GM12875 (cell line): ENCODE data around the gene PTPRD.

Experiments used
- H3K4me3 ChIP-seq: one replicate; pipeline ENCODE4 v1.5.1; 2011; ENCODE audit warnings: low read depth, low read length, control low read depth
- TF ChIP-seq, protein P1 (sequence below): IDR thresholded peaks from 2 replicates; pipeline ENCODE4 v1.5.1; 2011; ENCODE audit warnings: low read depth, mild to moderate bottlenecking, control low read depth, inconsistent platforms, low read length, moderate library complexity, borderline replicate concordance; ENCODE audit not compliant: insufficient read depth

PTPRD gene

DNA sequence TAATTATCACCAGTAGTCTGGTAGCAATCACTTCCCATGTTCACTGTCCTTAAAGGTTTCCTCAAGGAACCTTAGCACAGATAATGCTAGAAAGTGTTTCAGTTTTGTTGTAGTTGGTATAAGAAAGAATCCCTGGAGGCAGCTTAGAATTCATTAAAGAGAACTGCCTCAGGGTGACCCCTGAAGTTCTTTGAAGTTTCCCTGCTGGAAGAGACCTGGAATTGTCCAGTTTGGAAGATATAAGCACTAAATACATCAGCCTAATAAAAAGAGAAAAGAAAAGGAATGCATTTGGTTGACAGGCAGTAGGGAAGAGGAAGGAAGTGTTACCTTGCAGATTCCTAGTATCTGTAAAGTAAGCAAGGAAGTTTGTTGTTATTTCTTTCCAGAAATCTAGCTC is 1813.6 kb downstream of the PTPRD start:
- TF ChIP-seq, protein P1, sequence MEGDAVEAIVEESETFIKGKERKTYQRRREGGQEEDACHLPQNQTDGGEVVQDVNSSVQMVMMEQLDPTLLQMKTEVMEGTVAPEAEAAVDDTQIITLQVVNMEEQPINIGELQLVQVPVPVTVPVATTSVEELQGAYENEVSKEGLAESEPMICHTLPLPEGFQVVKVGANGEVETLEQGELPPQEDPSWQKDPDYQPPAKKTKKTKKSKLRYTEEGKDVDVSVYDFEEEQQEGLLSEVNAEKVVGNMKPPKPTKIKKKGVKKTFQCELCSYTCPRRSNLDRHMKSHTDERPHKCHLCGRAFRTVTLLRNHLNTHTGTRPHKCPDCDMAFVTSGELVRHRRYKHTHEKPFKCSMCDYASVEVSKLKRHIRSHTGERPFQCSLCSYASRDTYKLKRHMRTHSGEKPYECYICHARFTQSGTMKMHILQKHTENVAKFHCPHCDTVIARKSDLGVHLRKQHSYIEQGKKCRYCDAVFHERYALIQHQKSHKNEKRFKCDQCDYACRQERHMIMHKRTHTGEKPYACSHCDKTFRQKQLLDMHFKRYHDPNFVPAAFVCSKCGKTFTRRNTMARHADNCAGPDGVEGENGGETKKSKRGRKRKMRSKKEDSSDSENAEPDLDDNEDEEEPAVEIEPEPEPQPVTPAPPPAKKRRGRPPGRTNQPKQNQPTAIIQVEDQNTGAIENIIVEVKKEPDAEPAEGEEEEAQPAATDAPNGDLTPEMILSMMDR: no peak
- no peak overlapping the region for H3K4me3 ChIP-seq

DNA sequence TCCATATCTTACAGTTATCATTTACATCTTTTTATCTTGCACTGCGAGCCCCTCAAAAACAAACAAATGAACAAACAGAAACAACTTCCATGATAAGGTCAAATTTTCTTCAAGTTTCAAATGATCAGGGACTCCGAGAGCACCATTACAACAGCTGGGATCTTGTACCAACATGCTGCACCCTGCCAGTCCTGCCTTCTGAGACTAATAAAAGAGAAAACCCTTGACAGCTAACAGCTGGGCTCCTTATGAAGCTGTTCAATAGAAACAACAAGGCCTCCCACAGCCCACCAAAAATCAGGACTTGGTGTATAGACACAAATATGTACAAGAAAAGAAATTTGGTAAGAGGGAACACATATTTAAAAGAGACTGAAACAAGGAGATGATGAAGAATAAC is 1828.0 kb downstream of the PTPRD start:
- TF ChIP-seq, protein P1: no peak
- no peak overlapping the region for H3K4me3 ChIP-seq

DNA sequence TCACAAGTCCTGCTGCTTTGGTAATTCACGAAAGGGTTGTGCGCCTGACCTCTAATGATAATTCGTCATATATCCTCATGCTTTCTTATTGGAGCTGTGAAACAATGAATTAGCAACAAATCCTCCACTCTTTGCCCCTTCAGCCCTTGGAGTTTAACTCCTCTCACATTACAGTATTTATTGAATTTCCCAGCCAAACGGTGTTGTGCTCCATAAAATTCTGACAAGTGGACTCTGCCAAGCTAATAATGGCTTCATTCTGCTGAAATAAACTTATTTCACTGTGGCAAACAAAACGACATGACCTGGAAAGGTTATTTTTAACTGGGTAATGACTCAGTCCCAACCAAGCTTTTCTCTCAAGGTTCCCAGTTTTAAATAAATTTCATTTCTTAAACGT is 1828.9 kb downstream of the PTPRD start:
- H3K4me3 ChIP-seq: no peak overlapping the region
- TF ChIP-seq, protein P1: no peak

DNA sequence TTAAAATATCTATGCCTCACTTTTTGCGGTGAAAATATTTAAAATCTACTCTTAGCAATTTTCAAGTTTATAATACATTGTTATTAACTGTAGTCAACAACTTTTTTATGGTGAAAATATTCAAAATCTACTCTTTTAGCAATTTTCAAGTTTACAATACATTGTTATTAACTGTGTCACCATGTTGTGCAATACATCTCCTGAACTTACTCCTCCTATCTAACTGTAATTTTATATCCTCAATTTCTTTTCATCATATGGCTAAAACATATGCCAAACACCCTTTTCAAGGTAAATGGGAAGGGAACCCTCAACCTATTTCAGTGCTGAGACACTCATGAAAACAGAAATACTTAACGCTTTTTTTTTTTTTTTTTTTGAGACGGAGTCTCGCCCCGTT is 1830.6 kb downstream of the PTPRD start:
- no peak overlapping the region for H3K4me3 ChIP-seq
- TF ChIP-seq, protein P1: no peak

DNA sequence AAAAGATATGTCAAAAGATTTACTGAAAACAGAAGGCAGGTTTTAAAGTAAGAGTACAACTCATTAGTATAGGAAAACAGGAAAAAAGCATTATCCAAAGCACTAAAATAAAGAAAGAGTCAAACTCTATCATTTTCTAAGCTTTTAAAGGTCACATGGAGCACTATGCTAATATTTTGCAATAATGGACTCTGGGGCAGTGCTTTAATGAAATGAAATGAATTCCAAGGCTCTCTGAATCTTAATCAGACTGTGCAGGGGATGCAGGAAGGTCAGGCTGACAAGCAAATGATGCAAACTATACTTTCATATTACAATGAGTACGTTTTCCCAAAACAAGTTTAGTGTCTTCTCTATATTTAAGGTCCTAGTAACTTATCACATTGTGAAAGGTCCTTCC is 1831.3 kb downstream of the PTPRD start:
- no peak overlapping the region for H3K4me3 ChIP-seq
- TF ChIP-seq, protein P1: no peak

DNA sequence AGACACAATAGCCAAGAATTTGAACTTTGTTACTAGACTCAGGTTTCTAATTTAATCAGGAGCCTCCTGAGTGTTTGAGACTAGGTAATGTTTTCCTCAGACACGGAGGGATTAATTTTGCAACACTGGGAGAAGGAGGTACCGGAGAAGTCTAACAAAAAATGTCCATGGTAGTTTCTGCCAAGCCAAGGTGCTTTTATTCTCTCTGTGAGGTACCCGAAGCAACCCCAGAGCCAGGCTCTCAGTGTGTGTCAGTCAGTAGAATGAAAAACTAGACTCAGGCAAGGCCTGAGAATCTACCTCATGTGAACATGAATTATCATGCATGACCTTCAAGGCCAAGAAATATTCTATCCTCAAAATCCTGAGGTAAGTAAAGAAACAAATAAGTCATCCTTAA is 1832.4 kb downstream of the PTPRD start:
- H3K4me3 ChIP-seq: no peak overlapping the region
- TF ChIP-seq, protein P1: no peak

DNA sequence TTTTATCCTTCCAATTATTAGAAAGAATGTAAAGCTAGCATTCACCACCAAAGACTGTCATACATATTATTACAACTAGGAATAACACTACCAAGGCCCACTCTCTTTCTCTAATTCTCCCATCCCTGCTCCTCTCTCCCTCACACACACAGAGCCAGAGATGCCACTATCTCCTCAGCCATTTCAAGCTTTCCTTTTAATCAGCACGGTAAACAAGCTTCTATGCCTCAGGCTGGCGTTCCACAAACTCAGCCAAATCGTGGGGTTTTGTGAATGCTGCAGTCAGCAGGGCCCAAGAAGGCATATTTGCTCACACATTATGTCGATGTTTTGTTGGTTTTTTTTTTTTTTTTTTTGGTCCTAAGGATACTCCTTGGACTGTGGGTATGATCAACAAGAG is 1833.3 kb downstream of the PTPRD start:
- H3K4me3 ChIP-seq: no peak overlapping the region
- TF ChIP-seq, protein P1: no peak
